ENCODE results near the gene CELA2A.

The CELA2A gene

DNA sequence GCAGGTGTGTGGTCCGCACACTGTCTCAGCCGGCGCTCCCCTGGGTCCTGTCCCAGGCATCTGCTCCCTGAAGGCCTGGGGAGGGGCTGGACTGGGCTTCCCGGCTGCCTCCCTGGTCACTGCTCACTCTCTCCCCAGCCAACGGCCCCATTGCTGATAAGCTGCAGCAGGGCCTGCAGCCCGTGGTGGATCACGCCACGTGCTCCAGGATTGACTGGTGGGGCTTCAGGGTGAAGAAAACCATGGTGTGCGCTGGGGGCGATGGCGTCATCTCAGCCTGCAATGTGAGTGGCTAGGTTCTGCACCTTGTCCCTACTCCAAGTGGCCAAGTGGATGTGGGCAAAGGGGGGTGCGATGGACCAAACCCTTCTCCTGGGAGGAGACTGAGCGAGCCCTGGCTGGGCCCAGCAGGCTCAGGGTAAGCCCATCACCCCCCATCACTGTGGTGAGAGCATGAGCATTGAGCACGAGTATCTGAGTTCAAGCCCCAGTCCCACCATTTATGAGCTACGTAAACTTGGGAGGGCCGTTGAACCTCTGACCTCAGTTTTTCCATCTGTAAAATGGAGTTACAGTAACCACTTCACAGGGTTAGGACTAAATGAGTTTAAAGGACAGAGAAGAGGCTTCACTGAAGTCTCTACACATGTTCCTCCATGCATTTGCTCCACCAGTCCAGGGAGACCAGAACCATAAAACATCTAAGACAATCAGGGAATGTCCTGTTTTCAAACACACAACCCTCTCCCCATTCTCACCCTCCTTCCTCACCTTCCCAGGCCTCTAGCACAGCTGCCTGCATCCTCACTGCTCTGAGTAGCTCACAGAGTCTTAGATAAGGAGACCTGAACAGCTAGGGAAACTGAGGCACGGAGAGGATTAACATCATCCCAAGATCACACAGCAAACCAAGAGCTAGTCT lies 11.8 kb upstream of the CELA2A start:
- no peak for DNase-seq (ENCODE audit: low read depth)
- no peak overlapping the region for H3K4me3 ChIP-seq (ENCODE audit: low read depth, low read length)
- TF ChIP-seq, protein P1, sequence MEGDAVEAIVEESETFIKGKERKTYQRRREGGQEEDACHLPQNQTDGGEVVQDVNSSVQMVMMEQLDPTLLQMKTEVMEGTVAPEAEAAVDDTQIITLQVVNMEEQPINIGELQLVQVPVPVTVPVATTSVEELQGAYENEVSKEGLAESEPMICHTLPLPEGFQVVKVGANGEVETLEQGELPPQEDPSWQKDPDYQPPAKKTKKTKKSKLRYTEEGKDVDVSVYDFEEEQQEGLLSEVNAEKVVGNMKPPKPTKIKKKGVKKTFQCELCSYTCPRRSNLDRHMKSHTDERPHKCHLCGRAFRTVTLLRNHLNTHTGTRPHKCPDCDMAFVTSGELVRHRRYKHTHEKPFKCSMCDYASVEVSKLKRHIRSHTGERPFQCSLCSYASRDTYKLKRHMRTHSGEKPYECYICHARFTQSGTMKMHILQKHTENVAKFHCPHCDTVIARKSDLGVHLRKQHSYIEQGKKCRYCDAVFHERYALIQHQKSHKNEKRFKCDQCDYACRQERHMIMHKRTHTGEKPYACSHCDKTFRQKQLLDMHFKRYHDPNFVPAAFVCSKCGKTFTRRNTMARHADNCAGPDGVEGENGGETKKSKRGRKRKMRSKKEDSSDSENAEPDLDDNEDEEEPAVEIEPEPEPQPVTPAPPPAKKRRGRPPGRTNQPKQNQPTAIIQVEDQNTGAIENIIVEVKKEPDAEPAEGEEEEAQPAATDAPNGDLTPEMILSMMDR (IDR thresholded peaks at IDR 0.05; ENCODE audit: control insufficient read depth, extremely low read depth, insufficient read depth) = no peak

DNA sequence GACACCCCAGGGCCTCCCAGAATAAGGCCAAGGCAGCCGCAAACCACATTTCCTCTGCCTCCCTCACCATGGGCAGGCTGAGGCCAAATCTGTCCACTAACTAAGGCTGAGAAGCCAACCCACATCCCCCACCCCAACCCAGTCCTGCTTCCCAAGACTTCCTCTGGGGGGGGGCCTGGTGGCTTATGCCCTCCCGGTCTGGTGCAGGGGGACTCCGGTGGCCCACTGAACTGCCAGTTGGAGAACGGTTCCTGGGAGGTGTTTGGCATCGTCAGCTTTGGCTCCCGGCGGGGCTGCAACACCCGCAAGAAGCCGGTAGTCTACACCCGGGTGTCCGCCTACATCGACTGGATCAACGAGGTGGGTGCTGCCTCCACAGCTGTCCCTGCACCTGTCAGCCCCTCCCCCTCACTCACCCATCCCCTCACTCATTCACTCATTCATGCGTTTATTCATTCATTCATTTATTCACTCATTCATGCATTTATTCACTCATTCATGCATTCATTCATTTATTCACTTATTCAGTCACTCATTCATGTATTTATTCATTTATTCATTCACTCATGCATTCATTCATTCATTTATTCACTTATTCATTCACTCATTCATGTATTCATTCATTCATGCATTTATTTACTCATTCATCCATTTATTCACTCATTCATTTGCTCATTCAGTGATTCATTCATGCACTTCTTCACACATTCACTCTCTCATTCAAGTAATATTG lies 11.0 kb upstream of the CELA2A start:
- H3K4me3 ChIP-seq (ENCODE audit: low read depth, low read length) = no peak overlapping the region
- TF ChIP-seq, protein P1 (IDR thresholded peaks at IDR 0.05; ENCODE audit: control insufficient read depth, extremely low read depth, insufficient read depth) = no peak
- no peak for DNase-seq (ENCODE audit: low read depth)

DNA sequence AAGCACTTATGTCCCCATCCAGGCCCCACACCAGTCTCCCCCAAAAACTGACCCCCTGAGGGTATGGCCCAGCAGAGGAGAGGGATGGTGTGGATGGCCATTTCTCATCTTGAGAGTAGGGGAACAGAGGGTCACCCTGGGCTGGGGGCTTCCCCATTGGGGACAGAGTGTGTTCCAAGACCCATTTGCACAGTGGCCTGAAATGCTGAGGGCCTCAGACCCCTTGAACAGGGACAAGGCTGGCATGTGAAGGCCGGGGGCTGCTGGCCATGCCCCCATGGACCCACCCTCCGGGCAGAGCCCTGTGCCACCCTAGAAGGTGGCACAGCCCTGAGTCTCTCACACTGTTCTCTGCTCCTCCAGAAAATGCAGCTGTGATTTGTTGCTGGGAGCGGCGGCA lies 10.3 kb upstream of the CELA2A start:
- H3K4me3 ChIP-seq (ENCODE audit: low read depth, low read length) = no peak overlapping the region
- DNase-seq (ENCODE audit: low read depth) = no peak
- TF ChIP-seq, protein P1 (IDR thresholded peaks at IDR 0.05; ENCODE audit: control insufficient read depth, extremely low read depth, insufficient read depth) = no peak

DNA sequence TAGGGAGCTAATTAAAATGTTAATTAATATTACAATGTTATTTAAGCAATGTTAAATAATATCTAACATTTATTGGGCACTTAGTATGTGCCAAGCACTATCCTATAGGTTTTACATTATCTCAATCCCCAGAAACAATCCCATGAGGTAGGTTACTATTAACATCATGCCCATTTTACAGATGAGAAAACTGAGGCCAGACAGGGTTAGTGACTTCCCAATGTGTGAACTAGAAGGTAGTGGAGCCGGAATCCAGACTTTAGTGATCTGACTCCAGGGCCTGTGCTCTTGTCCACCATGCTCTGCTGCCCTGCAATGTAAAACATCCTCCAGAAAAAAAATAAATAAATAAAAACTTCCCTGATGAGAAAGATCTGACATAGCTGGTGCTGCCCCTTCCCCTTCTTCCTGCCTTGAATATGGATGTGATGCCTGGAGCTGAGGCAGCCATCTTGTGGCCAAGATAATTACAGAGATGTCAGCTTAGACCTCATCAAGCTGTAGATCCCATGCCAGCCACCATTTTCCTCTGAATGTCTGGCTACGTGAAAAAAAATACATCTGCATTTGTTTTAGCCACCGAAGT lies 7.6 kb upstream of the CELA2A start:
- TF ChIP-seq, protein P1 (IDR thresholded peaks at IDR 0.05; ENCODE audit: control insufficient read depth, extremely low read depth, insufficient read depth) = no peak
- H3K4me3 ChIP-seq (ENCODE audit: low read depth, low read length) = no peak overlapping the region
- DNase-seq (ENCODE audit: low read depth) = no peak

DNA sequence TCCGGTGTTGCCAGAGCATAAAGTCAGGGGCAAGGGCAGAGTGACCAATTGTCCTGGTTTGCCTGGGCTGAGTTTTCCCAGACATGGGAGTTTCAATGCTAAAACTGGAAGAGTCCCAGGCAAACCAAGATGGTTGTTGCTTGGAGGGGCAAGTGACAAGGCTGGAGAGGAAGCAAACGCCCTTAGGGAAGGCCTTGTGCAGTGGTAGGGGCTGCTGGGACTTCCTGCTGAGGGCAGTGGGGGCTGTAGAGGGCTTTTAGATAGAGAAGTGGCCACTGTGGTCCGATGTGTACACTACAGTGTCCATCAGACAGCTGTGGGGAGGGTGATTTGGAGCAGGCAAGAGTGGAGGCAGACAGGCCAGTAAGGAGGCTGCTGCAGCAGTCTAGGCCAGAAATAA lies 7.0 kb upstream of the CELA2A start:
- no peak overlapping the region for H3K4me3 ChIP-seq (ENCODE audit: low read depth, low read length)
- TF ChIP-seq, protein P1 (IDR thresholded peaks at IDR 0.05; ENCODE audit: control insufficient read depth, extremely low read depth, insufficient read depth) = no peak
- DNase-seq (ENCODE audit: low read depth) = no peak

DNA sequence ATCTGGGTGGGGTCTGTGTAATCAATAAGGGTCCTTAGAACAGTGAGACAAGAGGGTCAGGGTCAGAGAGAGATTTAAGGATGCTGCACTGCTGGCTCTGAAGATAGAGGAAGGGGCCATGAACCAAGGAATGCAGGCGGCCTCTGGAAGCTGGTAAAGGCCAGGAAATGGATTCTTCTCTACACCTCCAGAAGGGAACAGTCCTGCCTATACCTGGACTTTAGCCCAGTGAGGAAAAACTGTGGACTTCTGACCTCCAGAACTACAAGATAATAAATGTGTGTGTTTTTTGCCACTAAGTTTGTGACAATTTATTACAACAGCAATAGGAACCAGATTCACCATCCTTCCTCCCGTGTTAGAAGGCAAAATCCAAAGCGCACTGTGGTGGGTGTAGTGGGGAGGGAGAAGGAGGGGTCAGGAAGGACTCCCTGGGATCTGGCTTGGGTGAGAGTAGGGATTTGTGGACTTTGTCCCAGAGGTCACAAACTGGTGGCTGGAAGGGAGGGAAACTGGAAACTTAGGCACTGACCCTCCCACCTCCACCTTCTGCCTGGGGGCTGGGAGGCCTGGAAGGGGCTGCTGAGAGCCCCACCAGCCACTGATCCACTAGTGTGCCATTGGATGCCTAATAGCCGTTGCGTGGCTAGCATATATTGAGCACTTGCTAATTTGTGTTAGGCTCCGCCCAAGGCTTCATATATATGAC lies 5.4 kb upstream of the CELA2A start:
- no peak for DNase-seq (ENCODE audit: low read depth)
- TF ChIP-seq, protein P1 (IDR thresholded peaks at IDR 0.05; ENCODE audit: control insufficient read depth, extremely low read depth, insufficient read depth) = no peak

More for the DNA sequence above, 5.4 kb upstream of the CELA2A start:
- H3K4me3 ChIP-seq (ENCODE audit: low read depth, low read length) = no peak overlapping the region
